Trophoblast cell (in vitro differentiated cells and primary cell): ENCODE results near the gene PDLIM4.

Experiments
- DNase-seq, 2 donors: peaks; one replicate each; pipeline ENCODE4 v3.0.0-alpha.2; 2016
- H2AFZ ChIP-seq: 2 replicates; pipeline ENCODE4 v1.6.1; 2013; ENCODE audit warnings: low read length, moderate library complexity, mild to moderate bottlenecking; ENCODE audit not compliant: insufficient read depth, poor library complexity
- H2AK5ac ChIP-seq: 2 replicates; pipeline ENCODE4 v1.6.1; 2013; ENCODE audit warnings: mild to moderate bottlenecking, low read length
- H2BK120ac ChIP-seq: 2 replicates; pipeline ENCODE4 v1.6.1; 2013; ENCODE audit warnings: low read length, mild to moderate bottlenecking, moderate library complexity; ENCODE audit not compliant: insufficient read depth, poor library complexity
- H2BK12ac ChIP-seq: 2 replicates; pipeline ENCODE4 v1.6.1; 2013; ENCODE audit warnings: mild to moderate bottlenecking, low read length, moderate library complexity
- H2BK5ac ChIP-seq: 2 replicates; pipeline ENCODE4 v1.6.1; 2013; ENCODE audit warnings: low read length, low read depth, moderate library complexity, mild to moderate bottlenecking; ENCODE audit not compliant: poor library complexity
- H3K14ac ChIP-seq: 2 replicates; pipeline ENCODE4 v1.6.1; 2013; ENCODE audit warnings: mild to moderate bottlenecking, low read length
- H3K18ac ChIP-seq: 2 replicates; pipeline ENCODE4 v1.6.1; 2013; ENCODE audit warnings: mild to moderate bottlenecking, low read length
- H3K23ac ChIP-seq: 2 replicates; pipeline ENCODE4 v1.6.1; 2013; ENCODE audit warnings: low read length
- H3K27ac ChIP-seq: 2 replicates; pipeline ENCODE4 v1.5.1; 2013; ENCODE audit warnings: low read depth, mild to moderate bottlenecking, inconsistent platforms, low read length, moderate library complexity
- H3K27me3 ChIP-seq: 2 replicates; pipeline ENCODE4 v1.6.1; 2013; ENCODE audit warnings: inconsistent platforms, mild to moderate bottlenecking, low read length, moderate library complexity; ENCODE audit not compliant: insufficient read depth
- H3K36me3 ChIP-seq, 2 experiments: 1 replicate in 1 of 2; 2 replicates in 1 of 2; pipeline ENCODE4 v1.6.1; 2013; ENCODE audit warnings: low read length in 2 of 2, mild to moderate bottlenecking in 2 of 2, moderate library complexity in 1 of 2; ENCODE audit not compliant: insufficient read depth in 2 of 2, control insufficient read depth in 1 of 2
- H3K4ac ChIP-seq: 2 replicates; pipeline ENCODE4 v1.6.1; 2013; ENCODE audit warnings: low read depth, mild to moderate bottlenecking, low read length, moderate library complexity
- H3K4me1 ChIP-seq, 2 experiments: 1 replicate in 1 of 2; 2 replicates in 1 of 2; pipeline ENCODE4 v1.6.1; 2013; ENCODE audit warnings: low read length in 2 of 2, mild to moderate bottlenecking in 2 of 2, moderate library complexity in 1 of 2; ENCODE audit not compliant: insufficient read depth in 2 of 2, control insufficient read depth in 1 of 2
- H3K4me2 ChIP-seq: 2 replicates; pipeline ENCODE4 v1.6.1; 2013; ENCODE audit warnings: inconsistent platforms, mild to moderate bottlenecking, low read length, moderate library complexity
- H3K4me3 ChIP-seq: 2 replicates; pipeline ENCODE4 v1.5.1; 2013; ENCODE audit warnings: mild to moderate bottlenecking, low read depth, low read length, inconsistent platforms
- H3K79me1 ChIP-seq: one replicate; pipeline ENCODE4 v1.6.1; 2013; ENCODE audit warnings: low read length
- H3K79me2 ChIP-seq: 2 replicates; pipeline ENCODE4 v1.6.1; 2013; ENCODE audit warnings: low read length, mild to moderate bottlenecking; ENCODE audit not compliant: control insufficient read depth, insufficient read depth, poor library complexity
- H3K9ac ChIP-seq: 2 replicates; pipeline ENCODE4 v1.6.1; 2013; ENCODE audit warnings: mild to moderate bottlenecking, low read length
- H3K9me3 ChIP-seq: 2 replicates; pipeline ENCODE4 v1.6.1; 2013; ENCODE audit warnings: low read depth, mild to moderate bottlenecking, control low read depth, inconsistent platforms, low read length; ENCODE audit not compliant: insufficient read depth
- H4K12ac ChIP-seq: 2 replicates; pipeline ENCODE4 v1.6.1; 2013; ENCODE audit warnings: low read depth, mild to moderate bottlenecking, low read length, moderate library complexity
- H4K8ac ChIP-seq: 2 replicates; pipeline ENCODE4 v1.6.1; 2013; ENCODE audit warnings: low read depth, mild to moderate bottlenecking, low read length, moderate library complexity
- H4K91ac ChIP-seq: one replicate; pipeline ENCODE4 v1.6.1; 2013; ENCODE audit warnings: low read depth, mild to moderate bottlenecking, low read length, moderate library complexity
- WGBS: extraction: QIAGEN DNeasy Blood & Tissue Kit; methylation state at CpG from one replicate; pipeline ENCODE4 v1.1.7; 2013; ENCODE audit warnings: missing lambda C conversion rate; ENCODE audit not compliant: insufficient read length, insufficient coverage; ENCODE audit errors: extremely low coverage; 5-methylcytosine and 5-hydroxymethylcytosine counted together

PDLIM4 gene

GRCh38 chr5:132253452-132254320 lies 3.8 kb upstream of the PDLIM4 start:
- peaks cover 10 to 15% of the 10 kb centered on the region in 2 experiments for H3K4me1 ChIP-seq
- no CpG with 5 or more reads among the region's 8 CpGs for WGBS
- no peak overlapping the region for H2AK5ac ChIP-seq
- no peak overlapping the region for H3K27ac ChIP-seq
- no peak overlapping the region for H2BK12ac ChIP-seq
- no peak overlapping the region for H4K12ac ChIP-seq
- peaks cover 11% of the 10 kb centered on the region for H3K79me1 ChIP-seq
- H3K18ac ChIP-seq = no peak overlapping the region
- no peaks in the 10 kb centered on the region for H3K27me3 ChIP-seq
- H3K14ac ChIP-seq = no peak overlapping the region
- H4K91ac ChIP-seq = no peak overlapping the region
- peaks cover 2% of the 10 kb centered on the region for H3K9me3 ChIP-seq
- no peak overlapping the region for H2BK5ac ChIP-seq
- H3K79me2 ChIP-seq = peaks cover 7% of the 10 kb centered on the region
- H2BK120ac ChIP-seq = no peak overlapping the region
- H3K9ac ChIP-seq = no peak overlapping the region
- H4K8ac ChIP-seq = no peak overlapping the region
- no peaks in the 10 kb centered on the region for H3K36me3 ChIP-seq
- H3K4me2 ChIP-seq = no peak overlapping the region
- no peak for DNase-seq
- H3K4ac ChIP-seq = no peak overlapping the region
- no peak overlapping the region for H2AFZ ChIP-seq
- no peak overlapping the region for H3K23ac ChIP-seq
- no peak overlapping the region for H3K4me3 ChIP-seq

DNA sequence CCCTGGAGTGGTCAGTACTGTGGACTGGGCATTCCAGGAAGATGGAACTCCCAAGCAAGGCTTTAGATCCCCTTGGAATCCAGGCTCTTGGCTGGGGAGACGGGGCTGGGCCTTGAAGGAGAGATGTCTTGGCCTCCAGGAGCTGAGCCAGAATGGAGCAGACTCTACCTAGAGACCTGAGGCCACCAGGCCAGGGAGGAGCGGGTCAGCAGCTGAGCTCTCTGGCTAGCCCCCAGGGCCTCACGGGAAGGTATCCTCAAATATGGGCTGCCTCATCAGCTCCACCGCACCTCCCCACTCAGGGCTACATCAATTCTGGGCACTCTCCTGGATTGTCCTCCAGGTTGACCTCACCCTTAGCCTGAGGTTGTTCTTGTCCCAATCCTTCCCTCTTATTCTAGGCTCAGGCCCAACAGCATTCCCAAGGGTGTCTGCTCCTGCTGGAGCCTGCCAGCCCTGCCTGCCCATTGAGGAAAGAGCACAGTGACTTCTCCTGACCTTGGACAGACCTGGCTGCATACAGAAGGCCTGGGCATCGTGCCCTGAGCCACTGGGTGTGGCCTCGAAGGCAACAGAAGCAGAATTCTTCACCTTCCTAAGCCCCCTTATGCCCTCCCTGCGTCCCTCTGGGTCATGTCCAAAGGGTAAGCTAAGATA lies 3.0 kb upstream of the PDLIM4 start:
- no peak overlapping the region for H3K23ac ChIP-seq
- H2AK5ac ChIP-seq = no peak overlapping the region
- H3K79me2 ChIP-seq = peaks cover 7% of the 10 kb centered on the region
- H4K8ac ChIP-seq = no peak overlapping the region
- no peak for DNase-seq
- H3K4me1 ChIP-seq = peaks cover 15 to 21% of the 10 kb centered on the region in 2 experiments
- no peaks in the 10 kb centered on the region for H3K27me3 ChIP-seq
- H2BK120ac ChIP-seq = no peak overlapping the region
- H4K91ac ChIP-seq = no peak overlapping the region
- WGBS = no CpG with 5 or more reads among the region's 7 CpGs
- no peak overlapping the region for H3K9ac ChIP-seq
- no peak overlapping the region for H3K4ac ChIP-seq
- H2BK5ac ChIP-seq = no peak overlapping the region
- H2BK12ac ChIP-seq = no peak overlapping the region
- no peak overlapping the region for H3K27ac ChIP-seq
- no peak overlapping the region for H4K12ac ChIP-seq
- H3K14ac ChIP-seq = no peak overlapping the region
- no peak overlapping the region for H3K4me3 ChIP-seq
- no peak overlapping the region for H3K4me2 ChIP-seq
- no peak overlapping the region for H3K18ac ChIP-seq
- no peaks in the 10 kb centered on the region for H3K36me3 ChIP-seq
- peaks cover 2% of the 10 kb centered on the region for H3K9me3 ChIP-seq
- peaks cover 13% of the 10 kb centered on the region for H3K79me1 ChIP-seq
- H2AFZ ChIP-seq = no peak overlapping the region

DNA sequence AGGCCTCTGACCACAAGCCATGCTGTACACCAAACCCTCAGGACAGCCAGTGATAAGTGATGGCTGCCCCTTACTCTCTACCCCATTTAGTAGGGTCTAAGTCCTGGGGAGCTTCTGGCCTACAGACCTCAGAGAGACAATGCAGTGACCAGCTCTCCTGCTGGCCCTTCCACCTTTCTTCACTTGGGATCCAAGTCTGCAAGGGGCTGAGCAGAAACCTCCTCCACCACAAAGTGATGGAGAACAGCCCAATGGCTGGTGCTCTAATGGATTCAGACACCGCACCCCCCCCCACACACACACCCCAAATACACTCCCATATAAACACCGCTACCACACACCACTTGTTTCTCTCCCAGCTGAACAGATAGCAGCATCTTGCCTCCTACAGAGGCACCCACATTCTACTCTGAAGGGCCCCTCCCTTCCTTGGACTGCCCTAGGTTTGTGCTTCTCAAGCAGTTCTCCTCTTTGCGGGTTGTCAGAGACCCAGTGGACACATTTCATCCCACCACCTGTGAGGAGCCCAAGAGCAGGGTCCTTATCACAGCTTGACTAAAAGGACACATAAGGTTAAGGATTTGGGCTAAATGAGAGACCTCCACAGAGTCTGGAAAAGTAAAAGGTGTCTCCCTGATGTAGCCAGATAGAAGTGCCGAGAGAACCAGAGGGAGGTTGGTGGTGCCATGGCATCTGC lies 1.3 kb upstream of the PDLIM4 start:
- H3K4me3 ChIP-seq = no peak overlapping the region
- no peak overlapping the region for H2AK5ac ChIP-seq
- H3K79me1 ChIP-seq = peaks cover 13% of the 10 kb centered on the region
- no peak overlapping the region for H3K14ac ChIP-seq
- no peaks in the 10 kb centered on the region for H3K9me3 ChIP-seq
- no peak overlapping the region for H4K91ac ChIP-seq
- H2BK120ac ChIP-seq = no peak overlapping the region
- H3K36me3 ChIP-seq = no peaks in the 10 kb centered on the region
- H3K23ac ChIP-seq = no peak overlapping the region
- DNase-seq = no peak
- H3K4ac ChIP-seq = no peak overlapping the region
- peaks cover 15 to 28% of the 10 kb centered on the region in 2 experiments for H3K4me1 ChIP-seq
- peaks cover 7% of the 10 kb centered on the region for H3K79me2 ChIP-seq
- H4K8ac ChIP-seq = no peak overlapping the region
- no peaks in the 10 kb centered on the region for H3K27me3 ChIP-seq
- H3K4me2 ChIP-seq = no peak overlapping the region
- no peak overlapping the region for H3K18ac ChIP-seq
- WGBS = no CpG with 5 or more reads among the region's 4 CpGs
- no peak overlapping the region for H2AFZ ChIP-seq
- no peak overlapping the region for H2BK5ac ChIP-seq
- no peak overlapping the region for H3K9ac ChIP-seq
- H2BK12ac ChIP-seq = no peak overlapping the region
- H3K27ac ChIP-seq = no peak overlapping the region
- H4K12ac ChIP-seq = no peak overlapping the region

- no peaks in the 10 kb centered on the region for H3K9me3 ChIP-seq
- no peak overlapping the region for H2AK5ac ChIP-seq
- H3K4me1 ChIP-seq = peaks cover 15 to 28% of the 10 kb centered on the region in 2 experiments
- H2AFZ ChIP-seq = no peak overlapping the region
- H3K79me1 ChIP-seq = peaks cover 13% of the 10 kb centered on the region
- no peak overlapping the region for H3K4ac ChIP-seq
- H3K4me2 ChIP-seq = peak overlapping the region; percentile 54
- no peak overlapping the region for H2BK5ac ChIP-seq
- H3K27me3 ChIP-seq = no peaks in the 10 kb centered on the region
- H3K79me2 ChIP-seq = peaks cover 7% of the 10 kb centered on the region
- WGBS = no CpG with 5 or more reads among the region's 6 CpGs
- no peak overlapping the region for H3K14ac ChIP-seq
- no peak overlapping the region for H4K91ac ChIP-seq
- DNase-seq = no peak
- H4K12ac ChIP-seq = peak overlapping the region; percentile 46
- H3K36me3 ChIP-seq = no peaks in the 10 kb centered on the region
- peak overlapping the region; percentile 66 for H3K18ac ChIP-seq
- H3K23ac ChIP-seq = no peak overlapping the region
- H3K9ac ChIP-seq = no peak overlapping the region
- peak overlapping the region; percentile 84 for H4K8ac ChIP-seq
- H3K4me3 ChIP-seq = no peak overlapping the region
- no peak overlapping the region for H3K27ac ChIP-seq
- H2BK12ac ChIP-seq = peak overlapping the region; percentile 15
- peak overlapping the region; percentile 37 for H2BK120ac ChIP-seq
Observed at GRCh38 chr5:132256783-132257130, 739 bp upstream of the PDLIM4 start.
